GM12878 (cell line): ENCODE results near the gene TMPRSS11A. TPM values are rescaled to one million over a fixed set of nuclear protein-coding genes. Genes with fewer than 3 reads are reported as not detected.

Experiments
- ATAC-seq: fragments of 200-7000 bp; cut with Tn5 transposase; 3 replicates; pipeline ENCODE4 v1.9.1; 2020; ENCODE audit warnings: mild to moderate bottlenecking, moderate library complexity
- BruUV-seq: library from RNA; stranded (reverse); fragments of 400-500 nt; replicated peaks from 2 replicates; lab custom pipeline; 2021; lab: Mats Ljungman, UMichigan
- CTCF ChIA-PET: fragments of 300-600 bp; sonication (Branson Sonifier 250); formaldehyde crosslinking; extraction: SDS; loops from one replicate; lab custom pipeline; 2021; ENCODE audit warnings: inconsistent platforms; lab: Yijun Ruan, JAX
- POLR2A ChIA-PET: fragments of 350-600 bp; formaldehyde crosslinking; extraction: SDS; loops from one replicate; lab custom pipeline; 2021; ENCODE audit warnings: inconsistent platforms; lab: Charles Lee
- RAD21 ChIA-PET: fragments of 300-600 bp; sonication (Branson Sonifier 250); formaldehyde crosslinking; loops from one replicate; lab custom pipeline; 2023; ENCODE audit warnings: antibody characterized with exemption; ENCODE audit not compliant: unreplicated experiment; lab: Charles Lee
- SMC1A ChIA-PET: fragments of 300-600 bp; sonication (Branson Sonifier 250); formaldehyde crosslinking; loops from one replicate; lab custom pipeline; 2023; ENCODE audit not compliant: unreplicated experiment, uncharacterized antibody; lab: Charles Lee
- DNase-seq: peaks from one replicate; pipeline ENCODE4 v3.0.0-alpha.2; 2011; ENCODE audit warnings: low read depth, low spot score
- FAIRE-seq: peaks from 3 replicates; lab custom pipeline; 2011; peaks lifted over from hg19 to GRCh38; lab: Jason Lieb, UNC
- H2AFZ ChIP-seq: 2 replicates; pipeline ENCODE4 v1.6.0; 2011; ENCODE audit warnings: low read depth, low read length, control low read depth; ENCODE audit not compliant: control insufficient read depth
- H3K27ac ChIP-seq: 2 replicates; pipeline ENCODE4 v1.5.1; 2011; ENCODE audit warnings: control low read depth; ENCODE audit not compliant: control insufficient read depth, insufficient read depth
- H3K27me3 ChIP-seq, 2 experiments: replicated peaks in 1 of 2; 2 replicates each; pipeline versions ENCODE4 v1.6.0 to v1.6.1; 2011; ENCODE audit warnings: low read length in 1 of 2; ENCODE audit not compliant: control insufficient read depth in 2 of 2, insufficient read depth in 2 of 2
- H3K36me3 ChIP-seq, 2 experiments: 2 replicates each; pipeline ENCODE4 v1.5.1; 2011; ENCODE audit warnings: low read length in 1 of 2; ENCODE audit not compliant: control insufficient read depth in 2 of 2, insufficient read depth in 2 of 2
- H3K4me1 ChIP-seq: 2 replicates; pipeline ENCODE4 v1.6.1; 2011; ENCODE audit warnings: mild to moderate bottlenecking, low read length, moderate library complexity, mixed read lengths; ENCODE audit not compliant: control insufficient read depth, insufficient read depth
- H3K4me2 ChIP-seq: 2 replicates; pipeline ENCODE4 v1.6.0; 2011; ENCODE audit warnings: control low read depth; ENCODE audit not compliant: control insufficient read depth, insufficient read depth
- H3K4me3 ChIP-seq: fragments of 200-600 bp; sonication (generic); 2 replicates; pipeline ENCODE4 v1.5.1; 2016
- H3K79me2 ChIP-seq: 2 replicates; pipeline ENCODE4 v1.6.0; 2011; ENCODE audit warnings: low read length; ENCODE audit not compliant: control insufficient read depth, insufficient read depth
- H3K9ac ChIP-seq: 2 replicates; pipeline ENCODE4 v1.8.0; 2011; ENCODE audit warnings: low read length, control low read depth, mixed read lengths; ENCODE audit not compliant: control insufficient read depth, insufficient read depth
- H3K9me3 ChIP-seq: replicated peaks from 3 replicates; pipeline ENCODE4 v1.5.1; 2011; ENCODE audit warnings: mild to moderate bottlenecking, low read length; ENCODE audit not compliant: control insufficient read depth, insufficient read depth
- H4K20me1 ChIP-seq: 2 replicates; pipeline ENCODE4 v1.6.0; 2011; ENCODE audit not compliant: control insufficient read depth, insufficient read depth
- ASH2L ChIP-seq: fragments of 300-600, 200-600 bp; sonication (generic); IDR thresholded peaks from 2 replicates; pipeline ENCODE4 v1.6.1; 2017; ENCODE audit warnings: low read depth, mild to moderate bottlenecking, borderline replicate concordance
- BRCA1 ChIP-seq: IDR thresholded peaks from 2 replicates; pipeline ENCODE4 v1.6.1; 2011; ENCODE audit warnings: low read depth, low read length, improper control_type of control experiment
- CBX3 ChIP-seq: fragments of 200-600 bp; sonication (generic); IDR thresholded peaks from 2 replicates; pipeline ENCODE4 v1.6.1; 2016; ENCODE audit warnings: low read depth, borderline replicate concordance
- CHD1 ChIP-seq: IDR thresholded peaks from 2 replicates; pipeline ENCODE4 v1.6.1; 2012; ENCODE audit warnings: low read depth, low read length, improper control_type of control experiment
- FOXK2 ChIP-seq: fragments of 450-650 bp; IDR thresholded peaks from 2 replicates; pipeline ENCODE4 v1.6.1; 2017; ENCODE audit warnings: mild to moderate bottlenecking, moderate library complexity
- IKZF2 ChIP-seq, 2 experiments: fragments of 450-650 bp; IDR thresholded peaks; 2 replicates each; pipeline ENCODE4 v1.6.1; 2017; ENCODE audit warnings: mild to moderate bottlenecking in 2 of 2, moderate library complexity in 2 of 2
- JUNB ChIP-seq: IDR thresholded peaks from 2 replicates; pipeline ENCODE4 v1.6.1; 2016; ENCODE audit warnings: antibody characterized with exemption, mild to moderate bottlenecking
- MEF2B ChIP-seq: fragments of 450-650 bp; IDR thresholded peaks from 2 replicates; pipeline ENCODE4 v1.6.1; 2018; ENCODE audit warnings: mild to moderate bottlenecking, moderate library complexity; ENCODE audit not compliant: partially characterized antibody, poor library complexity, severe bottlenecking
- MYB ChIP-seq: fragments of 150-350 bp; IDR thresholded peaks from 2 replicates; pipeline ENCODE4 v1.6.1; 2014; ENCODE audit warnings: mild to moderate bottlenecking, low read depth, low read length, borderline replicate concordance
- RAD21 ChIP-seq: IDR thresholded peaks from 2 replicates; pipeline ENCODE4 v1.6.1; 2011; ENCODE audit warnings: mild to moderate bottlenecking, low read depth, low read length, moderate library complexity; ENCODE audit not compliant: insufficient read depth
- RCOR1 ChIP-seq: conservative IDR thresholded peaks from 2 replicates; pipeline ENCODE4 v1.6.1; 2012; ENCODE audit warnings: low read depth, low read length, improper control_type of control experiment
- SMAD1 ChIP-seq: fragments of 450-650 bp; IDR thresholded peaks from 2 replicates; pipeline ENCODE4 v1.6.1; 2018; ENCODE audit warnings: mild to moderate bottlenecking, low read depth; ENCODE audit not compliant: partially characterized antibody
- SMARCA5 ChIP-seq: fragments of 450-650 bp; IDR thresholded peaks from 2 replicates; pipeline ENCODE4 v1.6.1; 2017; ENCODE audit warnings: mild to moderate bottlenecking
- TBL1XR1 ChIP-seq: IDR thresholded peaks from 2 replicates; pipeline ENCODE4 v1.6.1; 2012; ENCODE audit warnings: low read depth, low read length, improper control_type of control experiment
- ZNF217 ChIP-seq: fragments of 450-650 bp; IDR thresholded peaks from 2 replicates; pipeline ENCODE4 v1.6.1; 2017; ENCODE audit warnings: antibody characterized with exemption, mild to moderate bottlenecking
- ZNF24 ChIP-seq: fragments of 450-650 bp; IDR thresholded peaks from 2 replicates; pipeline ENCODE4 v1.6.1; 2017; ENCODE audit warnings: antibody characterized with exemption, mild to moderate bottlenecking
- ZNF274 ChIP-seq: IDR thresholded peaks from one replicate; pipeline ENCODE4 v1.8.0; 2011; ENCODE audit not compliant: insufficient read length, insufficient read depth
- WGBS: methylation state at CpG from one replicate; pipeline ENCODE4 v1.1.6; 2016; ENCODE audit warnings: low lambda C conversion rate; ENCODE audit not compliant: insufficient replicate concordance, insufficient coverage; ENCODE audit errors: missing lambda C conversion rate; 5-methylcytosine and 5-hydroxymethylcytosine counted together
- in situ Hi-C: fragments of 300-500 bp; cut with MboI; formaldehyde crosslinking; loops from 9 replicates; pipeline ENCODE4 v1.14.3; 2018; ENCODE audit warnings: mixed read lengths
- intact Hi-C: fragments of 100-400 bp; cut with micrococcal nuclease; formaldehyde crosslinking; loops from one replicate; pipeline ENCODE4 v1.14.2; 2022; ENCODE audit not compliant: unreplicated experiment
- polyA plus RNA-seq, 11 experiments: library from polyadenylated mRNA; depleted of rRNA in 4 of 11; unstranded in 6 of 11; stranded (reverse) in 5 of 11; fragments of >200 nt; fragmentation: Nextera tagmentation in 4 of 11; fragmentation: Illumina TruSeq in 1 of 11; extraction: Ambion mirVana in 4 of 11; extraction: Trizol in 1 of 11; gene quantifications; 1 replicate in 1 of 11; 2 replicates in 10 of 11; pipeline versions ENCODE4 v1.2.1 to v1.2.3, GENCODE V29; 2011 to 2016; ENCODE audit warnings: inconsistent platforms in 2 of 11, missing spikeins in 2 of 11, low read depth in 1 of 11
- total RNA-seq, 4 experiments: library from RNA; depleted of rRNA in 3 of 4; stranded (reverse); fragments of >200 nt in 3 of 4; fragmentation: Illumina TruSeq in 1 of 4; extraction: Trizol in 1 of 4; gene quantifications; 2 replicates each; pipeline versions ENCODE4 v1.2.1 to v1.2.3, GENCODE V29; 2013 to 2021

Gene TMPRSS11A
- total and polyA plus RNA-seq, 10 of the 15 experiments (the other 5 are each of a cell fraction or from before 2014, with no cell fraction given): 0.02 TPM; not detected in 9

GRCh38 chr4:67931256-67931655, 32.0 kb downstream of the TMPRSS11A start:
- intact Hi-C loops: no loop called here
- FAIRE-seq: no peak
- Histone ChIP-seq H3K4me2 (no peak overlapping the region), H3K27ac (no peak overlapping the region), H3K4me3 (no peak overlapping the region), H3K27me3 (no peaks in the 10 kb centered on the region), H4K20me1 (no peaks in the 10 kb centered on the region), H3K36me3 (no peaks in the 10 kb centered on the region), H3K9ac (no peak overlapping the region), H2AFZ (no peak overlapping the region), H3K4me1 (no peaks in the 10 kb centered on the region), H3K79me2 (no peaks in the 10 kb centered on the region), H3K9me3 (no peaks in the 10 kb centered on the region)
- ChIA-PET CTCF (no interaction called here), POLR2A (no interaction called here), SMC1A (no interaction called here), RAD21 (no interaction called here)
- ATAC-seq: no peak
- DNase-seq: no peak
- BruUV-seq: no TSS peak
- no peak for TF ChIP-seq ZNF274
- TF ChIP-seq JUNB: 0 out of 2 replicates have a peak, but pooled peaks have one; percentile 26
- WGBS: 13% methylated on average over 3 of the region's 3 CpGs
- in situ Hi-C loops: no loop called here

GRCh38 chr4:67929426-67929825, 33.9 kb downstream of the TMPRSS11A start:
- Histone ChIP-seq H3K79me2 (no peaks in the 10 kb centered on the region), H3K4me2 (no peak overlapping the region), H3K4me3 (no peak overlapping the region), H3K9ac (no peak overlapping the region), H3K27me3 (no peaks in the 10 kb centered on the region), H3K27ac (no peak overlapping the region), H4K20me1 (no peaks in the 10 kb centered on the region), H3K9me3 (no peaks in the 10 kb centered on the region), H3K36me3 (no peaks in the 10 kb centered on the region), H3K4me1 (no peaks in the 10 kb centered on the region), H2AFZ (no peak overlapping the region)
- SMC1A ChIA-PET: no interaction called here
- intact Hi-C loops: no loop called here
- WGBS: 27% methylated on average over 3 of the region's 3 CpGs
- RAD21 ChIA-PET: no interaction called here
- ATAC-seq: no peak
- no peak for FAIRE-seq
- POLR2A ChIA-PET: no interaction called here
- DNase-seq: no peak
- BruUV-seq: no TSS peak
- CTCF ChIA-PET: interaction anchor here (0.9 to 1.2 kb wide), 2 partner anchors 11 to 183 kb away, joined by 3 read pairs; no protein-coding TSS in a partner anchor
- TF ChIP-seq TBL1XR1 (no peak), SMAD1 (no peak), CBX3 (no peak), FOXK2 (no peak), RCOR1 (no peak), ZNF24 (no peak), MYB (no peak), SMARCA5 (no peak), CHD1 (no peak), IKZF2 (IDR thresholded peaks at IDR 0.05) (no peak), BRCA1 (no peak), ASH2L (no peak), MEF2B (no peak), RAD21 (no peak), ZNF217 (no peak)
- TF ChIP-seq, all 136 proteins: peak for 0
- in situ Hi-C loops: no loop called here
